GM21619 (cell line): ENCODE measurements around the gene USP6NL.
"Not testable (repeated sequence)": the region's sequence is repeated elsewhere in the genome, so short reads cannot be mapped to it uniquely, and the experiment has no call there.

ENCODE experiments used
- ATAC-seq: cut with Tn5 transposase; IDR thresholded peaks from one replicate; pipeline ENCODE4 v1.9.1; 2021; ENCODE audit not compliant: unreplicated experiment

Gene USP6NL

DNA sequence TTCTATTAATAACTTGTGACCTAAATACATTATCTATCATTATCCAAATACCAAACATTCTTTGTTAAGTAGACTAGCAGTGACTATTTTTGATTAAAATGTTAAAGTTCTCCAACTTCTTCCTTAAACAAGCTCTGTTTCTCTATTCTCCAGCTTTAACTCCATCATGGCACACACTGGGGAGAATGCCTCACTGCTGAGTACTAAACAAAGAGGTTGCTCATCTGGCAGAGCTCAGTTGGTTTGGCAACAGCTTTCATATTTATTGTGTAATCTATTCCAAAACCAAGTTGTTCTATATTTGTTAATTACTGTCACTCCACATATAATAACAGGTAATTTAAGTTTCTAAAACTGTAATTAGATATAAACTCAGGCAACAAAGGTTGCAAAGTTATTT lies 89.6 kb downstream of the USP6NL start:
- ATAC-seq: no peak

DNA sequence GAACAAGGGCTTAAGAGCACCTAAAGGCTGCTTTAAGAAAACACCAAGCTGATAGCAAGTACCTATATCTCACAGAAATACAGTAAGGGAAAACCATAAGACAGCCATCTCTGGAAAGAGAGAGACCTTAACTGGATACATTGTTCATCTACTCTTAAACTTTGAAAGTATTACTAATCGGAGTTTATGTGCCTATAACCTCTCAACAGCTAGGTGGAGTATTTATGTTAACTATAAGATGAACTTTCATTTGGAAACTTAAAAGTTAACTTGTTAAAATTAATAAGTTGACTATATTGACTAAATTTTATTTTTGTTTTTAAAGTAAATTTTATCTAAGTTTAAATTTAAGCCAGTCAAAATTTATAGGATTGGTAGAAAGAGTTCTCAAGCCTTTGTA lies 90.6 kb downstream of the USP6NL start:
- ATAC-seq: no peak

DNA sequence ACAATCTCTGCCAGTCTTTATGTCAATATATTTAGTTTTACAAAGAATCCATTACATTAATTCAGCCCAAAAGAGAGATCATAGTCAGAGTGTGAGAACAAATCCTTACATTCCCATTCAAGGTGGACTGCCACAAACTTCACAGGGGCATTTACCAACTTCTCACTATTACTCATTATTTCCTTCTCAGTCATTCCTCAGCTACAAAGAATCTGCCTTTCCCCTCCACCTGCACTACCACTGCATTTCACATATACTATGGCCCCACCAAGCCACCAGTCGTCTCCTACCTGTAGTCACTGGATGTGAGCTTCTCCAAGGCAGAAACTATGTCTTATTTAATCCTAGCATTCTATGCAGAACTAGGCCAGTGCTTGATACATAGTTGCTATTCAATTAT lies 94.3 kb downstream of the USP6NL start:
- ATAC-seq: peak; percentile 47

DNA sequence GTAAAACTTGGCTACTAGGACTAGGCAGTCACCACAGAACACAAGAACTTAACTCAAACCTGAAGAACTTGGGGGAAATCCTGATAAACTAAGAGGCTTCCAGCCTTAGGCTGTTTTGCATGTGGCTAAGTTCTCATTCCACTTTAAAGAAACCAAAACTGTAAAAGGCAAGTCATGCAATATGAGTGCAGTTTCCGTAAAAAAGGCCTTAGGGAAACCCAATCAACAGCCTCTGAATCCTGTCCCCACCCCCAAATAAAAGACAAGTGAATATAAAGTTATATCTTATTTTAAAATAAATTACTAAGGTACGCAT lies 95.1 kb downstream of the USP6NL start:
- peak; percentile 51 for ATAC-seq

DNA sequence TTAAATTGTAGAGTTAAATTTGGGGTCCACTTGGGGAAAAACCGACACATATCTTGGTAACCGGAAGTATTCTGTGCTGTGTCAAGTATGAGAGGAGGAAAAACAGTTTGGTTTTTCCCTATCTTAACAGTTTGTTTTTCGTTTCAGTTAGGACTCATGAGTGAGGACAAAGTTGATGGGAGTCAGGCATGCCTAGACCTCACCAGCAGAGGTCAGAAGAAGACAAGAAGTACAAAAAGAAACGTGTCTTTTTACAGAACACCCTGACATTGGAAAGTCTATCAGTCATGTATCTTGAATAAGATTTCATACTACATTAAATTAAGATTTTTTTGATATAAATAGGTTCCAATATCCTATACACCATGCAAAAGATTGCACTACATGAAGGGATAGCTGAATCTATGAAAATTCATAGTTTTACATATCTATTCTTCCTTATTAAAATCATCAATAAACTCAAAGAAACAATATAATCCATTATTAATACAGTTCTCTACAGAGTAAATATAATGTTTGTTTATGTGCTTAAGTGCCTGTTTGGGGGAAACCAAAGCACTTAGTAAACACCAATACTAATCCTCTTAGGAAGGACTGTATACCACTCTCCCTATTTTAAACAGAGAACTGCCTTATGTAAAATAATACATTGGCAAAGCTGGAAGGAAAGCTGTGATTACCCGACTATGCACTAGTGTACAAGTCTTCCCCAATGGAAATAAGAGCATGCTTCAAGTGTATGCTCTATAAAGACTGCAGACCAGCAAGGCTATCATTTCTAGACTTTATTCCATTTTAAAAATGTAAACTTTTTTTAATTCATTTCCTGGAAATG lies 95.6 kb downstream of the USP6NL start:
- peak; percentile 46 for ATAC-seq

DNA sequence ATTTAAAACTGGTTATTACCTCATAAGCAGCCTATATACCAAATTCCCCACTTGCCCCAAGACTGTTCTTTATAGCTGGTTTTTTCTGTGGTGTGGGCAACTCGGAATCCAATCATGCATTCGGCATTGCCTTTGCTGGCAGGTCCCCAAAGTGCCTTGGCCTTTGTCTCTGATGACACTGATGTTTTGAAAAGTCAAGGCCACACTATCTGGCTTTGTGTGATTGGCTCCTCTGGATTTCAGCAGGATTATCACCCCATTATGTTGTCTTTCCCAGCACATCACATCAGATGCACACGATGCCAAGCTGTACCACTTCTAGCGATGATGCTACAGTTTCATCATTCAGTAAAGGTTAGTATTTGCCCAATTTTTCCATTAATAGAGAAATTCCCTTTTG lies 97.7 kb downstream of the USP6NL start:
- no peak for ATAC-seq

DNA sequence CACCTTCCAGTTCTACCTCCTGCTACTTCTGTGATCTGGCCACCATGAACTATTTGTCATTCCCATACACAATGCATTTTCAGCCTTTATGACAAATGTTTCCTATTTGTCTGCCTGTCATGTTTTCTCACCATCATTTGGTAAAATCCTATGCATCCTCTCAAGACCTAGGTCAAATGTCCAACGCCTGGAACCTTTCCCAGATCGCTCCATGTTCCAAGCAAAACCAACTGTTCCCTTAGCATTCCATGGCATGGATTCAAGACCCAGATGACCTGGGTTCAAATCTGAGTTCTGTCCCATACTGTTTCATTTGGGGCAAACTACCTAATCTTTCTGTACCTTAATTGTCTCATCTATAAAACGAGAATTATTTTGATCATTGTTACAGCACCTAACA lies 98.9 kb downstream of the USP6NL start:
- ATAC-seq: no peak

DNA sequence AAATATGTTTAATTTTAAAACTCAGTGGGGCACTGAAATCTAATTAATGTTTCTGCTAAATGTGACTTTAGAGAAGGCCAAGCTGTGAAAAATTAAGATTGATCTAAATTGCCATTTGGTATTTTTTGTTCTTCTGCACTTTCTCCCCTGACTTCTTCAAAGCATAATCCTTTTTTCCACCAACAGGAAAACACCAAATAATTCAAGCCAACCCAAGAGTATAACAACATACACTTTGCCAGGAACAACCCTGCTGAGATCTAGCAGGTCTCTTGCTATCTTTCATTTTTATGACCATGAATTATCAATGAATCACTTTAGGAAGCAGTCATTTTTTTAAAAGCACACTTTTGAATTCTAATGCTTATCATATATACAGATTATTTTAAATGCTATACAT lies 100.1 kb downstream of the USP6NL start:
- ATAC-seq: no peak

DNA sequence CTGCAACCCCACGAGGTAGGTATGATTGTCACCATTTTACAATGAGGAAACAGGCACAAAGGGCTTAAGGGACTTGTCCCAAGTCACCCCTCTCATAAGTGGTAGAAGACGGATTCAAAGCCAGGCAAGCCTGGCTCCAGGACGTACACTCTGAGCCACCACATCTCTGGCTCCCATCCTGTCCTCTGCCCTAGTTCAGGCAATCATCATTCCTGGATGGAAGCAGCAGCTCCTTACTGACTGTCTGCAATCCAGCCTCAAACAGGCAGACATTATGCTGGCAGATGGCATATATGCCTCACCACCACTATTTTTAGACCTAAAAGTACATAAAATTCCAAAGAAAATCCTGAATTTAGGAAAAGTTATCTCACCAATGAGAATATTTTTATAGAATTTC lies 100.7 kb downstream of the USP6NL start:
- no peak for ATAC-seq

DNA sequence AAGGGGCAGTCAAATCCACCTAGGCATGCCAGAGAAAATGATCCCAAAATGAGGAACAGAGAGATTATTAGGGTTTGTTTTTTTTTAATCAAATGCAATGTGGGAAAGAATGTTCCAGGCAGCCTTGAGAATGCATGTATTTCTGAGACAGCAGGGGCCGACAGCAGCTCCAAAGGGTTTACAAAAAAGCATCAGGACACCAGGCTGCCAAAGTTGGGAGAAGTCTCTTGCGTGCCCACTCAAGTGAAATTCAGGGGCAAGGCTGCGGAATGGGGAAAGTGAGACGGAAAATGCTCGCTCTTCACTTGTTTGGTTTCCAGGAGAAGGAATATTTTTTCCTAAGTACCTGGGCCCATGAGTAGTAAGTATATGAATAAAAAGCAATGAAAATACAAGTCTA lies 101.2 kb downstream of the USP6NL start:
- no peak for ATAC-seq

DNA sequence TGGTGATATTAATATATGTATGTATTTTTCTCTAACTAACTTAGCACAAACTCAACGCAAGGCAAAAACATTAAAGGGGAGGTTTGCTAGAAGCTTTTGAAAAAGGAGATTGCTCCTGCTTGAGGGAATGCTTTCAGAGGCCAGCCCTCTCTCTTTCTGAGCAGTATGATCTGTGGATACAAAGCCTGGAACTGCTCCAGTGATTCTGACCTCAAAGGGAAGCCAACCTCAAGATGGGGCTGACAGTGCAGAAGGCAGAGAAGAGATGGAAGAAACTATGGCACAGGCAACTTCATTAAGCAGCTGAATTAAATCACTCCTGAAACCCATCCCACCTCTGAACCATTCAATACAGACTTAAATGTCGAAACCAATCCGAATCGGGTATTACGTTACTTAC lies 102.4 kb downstream of the USP6NL start:
- ATAC-seq: no peak

DNA sequence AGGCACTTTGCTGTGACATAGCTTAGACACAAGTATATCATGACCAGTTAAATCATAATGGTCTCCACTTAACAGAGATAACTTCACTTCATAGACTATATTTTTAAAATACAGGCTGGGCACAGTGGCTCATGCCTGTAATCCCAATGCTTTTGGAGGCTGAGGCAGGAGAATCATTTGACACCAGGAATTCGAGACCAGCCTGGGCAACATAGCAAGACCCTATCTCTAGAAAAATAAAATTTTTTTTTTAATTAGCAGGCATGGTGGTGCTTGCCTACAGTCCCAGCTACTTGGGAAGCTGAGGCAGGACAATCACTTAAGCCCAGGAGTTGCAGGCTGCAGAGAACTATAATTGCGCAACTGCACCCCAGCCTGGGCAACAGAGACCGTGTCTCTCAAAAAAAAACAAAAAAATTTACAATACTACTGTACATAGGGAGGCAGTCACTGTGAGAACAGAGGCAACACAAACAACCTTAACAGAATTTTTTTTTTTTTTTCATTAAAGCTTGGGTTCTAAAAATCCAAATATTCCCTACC lies 105.1 kb downstream of the USP6NL start:
- no peak for ATAC-seq

DNA sequence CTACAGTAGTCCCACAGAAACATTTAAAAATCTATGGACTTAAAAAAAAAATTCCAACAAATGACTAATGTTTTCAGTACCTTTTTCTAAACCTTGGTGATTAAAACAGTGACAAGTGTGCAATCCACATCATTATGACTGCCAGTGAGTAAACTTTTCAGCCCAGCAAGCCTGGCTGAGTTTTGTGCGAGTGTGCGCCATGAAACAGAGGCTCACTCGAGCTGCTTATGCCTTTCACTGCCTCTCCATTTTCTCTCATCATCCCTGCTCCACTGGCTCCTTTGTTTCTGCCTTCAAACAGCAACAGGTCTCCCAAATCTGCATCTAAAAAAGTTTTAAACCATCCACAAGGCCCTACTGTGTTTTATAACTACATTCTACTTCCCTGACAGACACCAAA lies 105.8 kb downstream of the USP6NL start:
- ATAC-seq: no peak

DNA sequence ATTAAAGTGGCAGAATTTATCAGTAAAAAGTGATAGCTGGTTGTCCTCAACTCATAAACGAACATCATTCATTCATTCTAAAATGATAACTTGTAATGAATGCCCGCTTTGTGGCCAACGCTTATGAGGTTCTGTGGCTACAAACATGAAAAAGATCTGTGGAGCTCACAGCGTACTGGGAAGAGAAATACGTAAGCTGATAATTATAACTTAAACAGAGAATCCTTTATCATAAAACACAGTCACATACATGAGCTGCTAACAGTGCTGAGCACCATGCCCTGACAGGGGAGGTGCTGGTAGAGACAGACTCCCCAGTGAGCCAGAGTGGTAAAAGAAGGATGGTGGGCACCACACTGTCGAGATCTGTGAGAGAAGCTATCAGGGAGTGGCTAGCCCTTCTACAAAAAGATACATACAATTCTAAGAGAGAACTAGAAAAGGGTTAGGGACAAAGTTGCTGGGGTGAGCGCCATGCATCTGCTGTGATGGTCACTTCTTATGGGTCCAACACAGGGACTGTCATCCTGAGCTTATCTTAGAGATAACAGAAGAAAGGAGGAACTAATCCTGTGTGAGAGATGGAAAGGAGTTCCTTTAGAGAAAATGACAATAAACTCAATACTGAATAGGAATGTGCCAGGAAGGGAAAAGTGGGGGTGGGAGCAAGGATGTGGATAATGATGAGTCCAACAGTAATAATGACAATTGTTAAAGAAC lies 106.7 kb downstream of the USP6NL start:
- ATAC-seq: no peak

DNA sequence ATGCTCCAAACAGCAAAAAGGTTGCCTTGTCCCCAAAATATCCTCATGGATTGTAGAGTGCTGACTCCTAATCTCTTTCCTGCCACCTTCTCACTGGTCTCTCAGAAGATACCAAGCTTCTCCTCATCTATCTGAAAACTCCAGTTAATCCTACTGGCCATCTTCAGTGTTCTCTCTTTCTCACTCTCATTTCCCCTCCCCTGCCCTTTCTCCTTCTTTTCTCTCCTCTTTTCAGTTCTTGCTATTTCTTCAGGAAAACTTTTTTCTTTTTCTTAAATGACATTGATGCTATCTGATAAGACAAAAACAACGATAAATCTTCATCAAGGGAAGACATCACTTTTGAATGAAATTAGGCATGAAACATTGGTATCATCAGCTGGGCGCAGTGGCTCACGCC lies 109.8 kb downstream of the USP6NL start:
- ATAC-seq: no peak

DNA sequence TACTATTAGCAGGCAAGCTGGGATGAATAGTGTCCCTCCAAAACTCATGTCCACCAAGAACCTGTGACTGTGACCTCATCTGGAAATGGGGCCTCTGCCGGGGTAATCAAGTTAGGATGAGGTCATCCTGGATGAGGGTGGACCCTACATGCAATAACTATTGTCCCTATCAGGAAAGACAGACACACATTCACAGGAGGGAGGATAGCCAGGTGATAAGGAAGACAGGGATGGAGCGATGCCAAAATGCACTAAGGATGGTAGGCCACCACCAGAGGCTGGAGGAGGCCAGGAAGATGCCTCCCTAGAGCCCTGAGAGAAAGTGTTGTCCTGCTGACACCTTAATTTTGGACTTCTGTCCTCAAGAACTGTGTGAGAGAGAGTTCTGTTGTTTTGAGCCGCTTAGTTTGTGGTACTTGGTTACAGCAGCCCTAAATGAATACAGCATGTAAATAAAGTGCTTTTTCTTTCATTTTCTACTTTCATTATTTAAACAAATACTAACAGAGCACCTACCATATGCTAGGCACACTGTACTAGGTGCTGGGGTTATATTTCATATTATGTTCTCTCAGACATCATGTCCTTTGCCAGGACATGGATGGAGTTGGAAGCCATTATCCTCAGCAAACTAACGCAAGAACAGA lies 111.9 kb downstream of the USP6NL start:
- ATAC-seq: peak; percentile 78

DNA sequence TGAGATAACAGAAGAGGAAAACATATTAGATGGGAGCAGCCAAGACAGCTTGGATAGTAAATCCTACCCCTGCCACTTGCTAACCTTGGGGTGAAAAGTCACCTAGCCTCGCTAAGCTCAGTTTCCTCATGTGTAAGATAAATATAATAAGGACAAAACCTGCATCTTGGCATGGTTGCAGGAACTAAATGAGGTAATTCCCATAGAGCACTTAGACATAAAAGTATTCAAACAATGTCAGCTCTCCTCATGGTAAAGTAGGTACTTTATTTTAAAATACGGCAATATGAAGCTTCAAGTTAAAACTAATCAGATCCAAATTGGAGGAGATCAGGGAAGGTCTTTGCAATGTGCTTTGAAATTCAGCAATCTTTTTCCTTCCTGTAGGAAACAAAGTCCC lies 113.1 kb downstream of the USP6NL start:
- no peak for ATAC-seq

DNA sequence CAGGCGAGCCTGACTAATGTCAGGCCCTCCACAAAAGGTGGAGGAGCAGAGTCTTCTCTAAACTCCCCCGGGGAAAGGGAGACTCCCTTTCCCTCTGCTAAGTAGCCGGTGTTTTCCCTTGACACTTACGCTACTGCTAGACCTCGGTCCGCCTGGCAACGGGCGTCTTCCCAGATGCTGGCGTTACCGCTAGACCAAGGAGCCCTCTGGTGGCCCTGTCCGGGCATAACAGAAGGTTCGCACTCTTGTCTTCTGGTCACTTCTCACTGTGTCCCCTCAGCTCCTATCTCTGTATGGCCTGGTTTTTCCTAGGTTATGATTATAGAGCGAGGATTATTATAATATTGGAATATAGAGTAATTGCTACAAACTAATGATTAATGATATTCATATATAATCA lies 116.5 kb downstream of the USP6NL start:
- not testable (repeated sequence) for ATAC-seq

DNA sequence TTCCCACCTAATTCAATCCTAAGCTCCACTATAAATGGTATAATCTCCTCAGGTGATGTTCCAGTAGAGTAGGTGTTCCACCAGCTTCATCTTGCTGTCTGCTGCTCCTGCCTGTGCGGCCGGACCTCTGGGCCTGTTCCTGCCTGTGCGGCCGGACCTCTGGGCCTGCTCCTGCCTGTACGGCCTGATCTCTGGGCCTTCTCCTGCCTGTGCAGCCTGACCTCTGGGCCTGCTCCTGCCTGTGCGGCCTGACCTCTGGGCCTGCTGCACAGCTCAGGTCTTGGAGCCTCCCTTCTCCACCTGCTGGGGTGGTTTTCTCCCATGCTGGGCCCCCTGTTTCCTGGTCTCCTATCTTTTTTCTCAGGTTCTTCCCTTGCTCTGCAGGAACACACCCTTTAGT lies 117.8 kb downstream of the USP6NL start:
- ATAC-seq: no peak

DNA sequence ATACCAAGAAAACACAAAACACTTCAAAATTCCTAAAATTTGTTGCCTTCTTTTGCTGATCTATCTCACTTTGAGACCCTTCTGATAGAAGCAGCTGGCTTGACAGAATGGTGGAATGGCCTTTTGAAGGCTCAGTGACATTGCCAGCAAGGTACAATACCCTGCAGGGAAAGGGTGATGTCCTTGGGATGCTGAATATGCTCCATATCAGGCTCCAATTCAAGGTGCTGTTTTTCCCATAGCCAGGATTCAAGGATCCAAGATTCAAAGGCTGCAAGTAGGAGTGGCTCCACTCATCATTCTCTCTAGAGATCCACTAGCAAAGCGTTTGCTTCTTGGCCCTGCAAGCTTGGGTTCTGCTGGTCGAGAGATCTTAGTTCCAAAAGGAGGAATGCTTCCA lies 120.4 kb downstream of the USP6NL start:
- no peak for ATAC-seq

DNA sequence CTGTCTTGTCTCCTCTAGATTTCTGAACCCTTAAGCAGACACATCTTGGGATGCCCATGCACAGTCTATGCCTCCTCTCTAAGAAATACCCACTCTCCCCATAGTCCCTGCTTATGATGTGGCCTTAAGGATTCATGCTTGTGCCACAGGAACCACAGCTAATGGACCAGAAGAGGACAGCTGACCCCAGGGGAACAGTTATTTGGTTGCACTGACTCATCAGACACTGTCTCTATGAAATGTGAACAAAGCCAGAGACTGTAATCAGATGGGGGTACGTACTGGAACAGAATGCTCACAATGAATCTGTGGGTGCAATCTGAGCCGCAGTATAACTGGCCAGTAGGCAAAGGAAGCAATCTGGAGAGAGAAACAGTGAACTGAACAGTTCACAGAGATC lies 121.9 kb downstream of the USP6NL start:
- ATAC-seq: no peak

DNA sequence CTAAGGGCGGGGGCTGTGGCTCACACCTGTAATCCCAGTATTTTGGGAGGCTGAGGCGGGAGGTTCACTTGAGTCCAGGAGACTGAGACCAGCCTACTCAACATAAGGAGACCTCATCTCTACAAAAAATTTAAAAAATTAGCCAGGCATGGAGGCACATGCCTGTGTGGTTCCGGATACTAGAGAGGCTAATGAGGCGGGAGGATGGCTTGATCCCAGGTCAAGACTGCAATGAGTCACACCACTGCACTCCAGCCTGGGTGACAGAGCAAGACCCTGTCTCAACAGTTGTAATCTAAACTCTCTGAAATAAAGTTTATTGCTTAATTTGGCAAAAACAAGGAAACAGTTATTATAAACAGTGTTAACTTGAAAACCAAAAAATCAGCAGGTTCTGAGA lies 123.3 kb downstream of the USP6NL start:
- ATAC-seq: no peak
